Choroid plexus epithelial cell (primary cell): Measurements from ENCODE around the gene ELMO2.

Experiments
- DNase-seq: peaks from one replicate; pipeline ENCODE4 v3.0.0-alpha.2; 2010; ENCODE audit warnings: low read depth
- H3K4me3 ChIP-seq: 2 replicates; pipeline ENCODE4 v1.5.1; 2011; ENCODE audit warnings: low read depth, mild to moderate bottlenecking, control low read depth, low read length, moderate library complexity
- CTCF ChIP-seq: conservative IDR thresholded peaks from 2 replicates; pipeline ENCODE4 v1.5.1; 2011; ENCODE audit warnings: low read depth, mild to moderate bottlenecking, control low read depth, inconsistent platforms, low read length, moderate library complexity

Gene ELMO2

GRCh38 chr20:46378412-46379009 is 27.9 kb downstream of the ELMO2 start:
- no peak for TF ChIP-seq CTCF
- H3K4me3 ChIP-seq: no peak overlapping the region
- DNase-seq: no peak

GRCh38 chr20:46377518-46377917 is 28.9 kb downstream of the ELMO2 start:
- TF ChIP-seq CTCF: no peak
- no peak for DNase-seq
- no peak overlapping the region for H3K4me3 ChIP-seq

- no peak for TF ChIP-seq CTCF
- H3K4me3 ChIP-seq: no peak overlapping the region
- DNase-seq: no peak
These were observed 30.1 kb downstream of the ELMO2 start for GRCh38 chr20:46376196-46376785.

- DNase-seq: peak; percentile 35
- no peak overlapping the region for H3K4me3 ChIP-seq
- TF ChIP-seq CTCF: no peak
These were observed 30.6 kb downstream of the ELMO2 start for GRCh38 chr20:46375771-46376170.

GRCh38 chr20:46374383-46374782 is 32.0 kb downstream of the ELMO2 start:
- DNase-seq: no peak
- no peak for TF ChIP-seq CTCF
- H3K4me3 ChIP-seq: no peak overlapping the region

- H3K4me3 ChIP-seq: no peak overlapping the region
- peak; percentile 25 for DNase-seq
- no peak for TF ChIP-seq CTCF
These were observed 34.8 kb downstream of the ELMO2 start for GRCh38 chr20:46371656-46372055.

- DNase-seq: no peak
- TF ChIP-seq CTCF: no peak
These were observed 37.5 kb downstream of the ELMO2 start for GRCh38 chr20:46368902-46369268.

More at GRCh38 chr20:46368902-46369268, 37.5 kb downstream of the ELMO2 start:
- no peak overlapping the region for H3K4me3 ChIP-seq
